ENCODE results near the gene MYH15. TPM values are rescaled to one million over a fixed set of nuclear protein-coding genes. Genes with fewer than 3 reads are reported as not detected.

Gene MYH15
- total RNA-seq, 6 donors from 2014 or later, result 0.20 to 7.3 (median 0.93) TPM

GRCh38 chr3:108472001-108472591 is 38.3 kb downstream of the MYH15 start:
- no peak overlapping the region for H3K27ac ChIP-seq
- no peaks in the 10 kb centered on the region for H3K36me3 ChIP-seq
- H3K4me3 ChIP-seq, result no peak overlapping the region
- ATAC-seq (ENCODE audit: low FRiP score in 2 of 2) (peak in 1 of 2 donors; percentile 48), DNase-seq (no peak)
- no peaks in the 10 kb centered on the region for H3K9me3 ChIP-seq
- H3K27me3 ChIP-seq, result no peaks in the 10 kb centered on the region
- TF ChIP-seq POLR2AphosphoS5 (IDR thresholded peaks at IDR 0.05) (no peak), EP300 (IDR thresholded peaks at IDR 0.05) (no peak), CTCF (IDR thresholded peaks at IDR 0.05) (no peak), POLR2A (IDR thresholded peaks at IDR 0.05) (no peak)
- H3K4me1 ChIP-seq, result no peaks in the 10 kb centered on the region
- 80% methylated on average over 5 of the region's 5 CpGs for WGBS, 2 donors

- no peak overlapping the region for H3K4me3 ChIP-seq
- TF ChIP-seq CTCF (IDR thresholded peaks at IDR 0.05) (no peak), POLR2AphosphoS5 (IDR thresholded peaks at IDR 0.05) (no peak)
- H3K27me3 ChIP-seq, result no peaks in the 10 kb centered on the region
- DNase-seq, result no peak
- no peak for ATAC-seq (ENCODE audit: low FRiP score in 2 of 2)
- H3K36me3 ChIP-seq, result no peaks in the 10 kb centered on the region
- H3K9me3 ChIP-seq, result no peaks in the 10 kb centered on the region
- no peaks in the 10 kb centered on the region for H3K4me1 ChIP-seq
- no peak overlapping the region for H3K27ac ChIP-seq
Measured at GRCh38 chr3:108471426-108471825, 39.0 kb downstream of the MYH15 start.

- ATAC-seq (ENCODE audit: low FRiP score in 2 of 2), result no peak
- H3K27ac ChIP-seq, result no peak overlapping the region
- no peaks in the 10 kb centered on the region for H3K4me1 ChIP-seq
- no peaks in the 10 kb centered on the region for H3K36me3 ChIP-seq
- no peak for TF ChIP-seq CTCF (IDR thresholded peaks at IDR 0.05)
- TF ChIP-seq EP300 (IDR thresholded peaks at IDR 0.05), result no peak
- no peak for TF ChIP-seq POLR2A (IDR thresholded peaks at IDR 0.05)
- no peak for TF ChIP-seq POLR2AphosphoS5 (IDR thresholded peaks at IDR 0.05)
- DNase-seq, result no peak
- WGBS, 2 donors, result 87 to 95% methylated on average over 5 of the region's 5 CpGs
- no peaks in the 10 kb centered on the region for H3K9me3 ChIP-seq
- H3K27me3 ChIP-seq, result no peaks in the 10 kb centered on the region
- no peak overlapping the region for H3K4me3 ChIP-seq
Measured at GRCh38 chr3:108469126-108469525, 41.3 kb downstream of the MYH15 start.

GRCh38 chr3:108468577-108468976 is 41.8 kb downstream of the MYH15 start:
- no peaks in the 10 kb centered on the region for H3K4me1 ChIP-seq
- H3K27me3 ChIP-seq, result no peaks in the 10 kb centered on the region
- no peak overlapping the region for H3K27ac ChIP-seq
- H3K4me3 ChIP-seq, result no peak overlapping the region
- no peaks in the 10 kb centered on the region for H3K9me3 ChIP-seq
- no peak for TF ChIP-seq EP300 (IDR thresholded peaks at IDR 0.05)
- TF ChIP-seq CTCF (IDR thresholded peaks at IDR 0.05), result no peak
- no peak for TF ChIP-seq POLR2AphosphoS5 (IDR thresholded peaks at IDR 0.05)
- no peak for TF ChIP-seq POLR2A (IDR thresholded peaks at IDR 0.05)
- DNase-seq, result no peak
- H3K36me3 ChIP-seq, result no peaks in the 10 kb centered on the region
- 54 to 58% methylated on average over 4 of the region's 4 CpGs for WGBS, 2 donors
- no peak for ATAC-seq (ENCODE audit: low FRiP score in 2 of 2)

GRCh38 chr3:108462899-108463298 is 47.5 kb downstream of the MYH15 start:
- H3K4me1 ChIP-seq, result no peaks in the 10 kb centered on the region
- 80 to 89% methylated on average over 2 of the region's 2 CpGs for WGBS, 2 donors
- H3K36me3 ChIP-seq, result no peaks in the 10 kb centered on the region
- no peak overlapping the region for H3K27ac ChIP-seq
- ATAC-seq (ENCODE audit: low FRiP score in 2 of 2) (no peak), DNase-seq (no peak)
- TF ChIP-seq CTCF (IDR thresholded peaks at IDR 0.05) (no peak), EP300 (IDR thresholded peaks at IDR 0.05) (no peak), POLR2AphosphoS5 (IDR thresholded peaks at IDR 0.05) (no peak), POLR2A (IDR thresholded peaks at IDR 0.05) (no peak)
- no peaks in the 10 kb centered on the region for H3K27me3 ChIP-seq
- no peaks in the 10 kb centered on the region for H3K9me3 ChIP-seq
- H3K4me3 ChIP-seq, result no peak overlapping the region

All from upper lobe of left lung (tissue), 6 donors.